ENCODE data around the gene FBLN5.
A peak's percentile ranks its signal among the peaks of the same experiment; 100 is the strongest.
"Not testable (repeated sequence)": the region's sequence is repeated elsewhere in the genome, so short reads cannot be mapped to it uniquely, and the experiment has no call there.

The FBLN5 gene

GRCh38 chr14:91866061-91866460, 81.4 kb downstream of the FBLN5 start:
- peak; percentile 73 for DNase-seq (ENCODE audit: low spot score)

GRCh38 chr14:91862417-91862816, 85.1 kb downstream of the FBLN5 start:
- no peak for DNase-seq (ENCODE audit: low spot score)

- DNase-seq (ENCODE audit: low spot score): no peak
These were observed 86.4 kb downstream of the FBLN5 start for GRCh38 chr14:91861091-91861490.

- DNase-seq (ENCODE audit: low spot score): no peak
These were observed 87.3 kb downstream of the FBLN5 start for GRCh38 chr14:91860238-91860637.

- DNase-seq (ENCODE audit: low spot score): peak; percentile 63
These were observed 88.8 kb downstream of the FBLN5 start for GRCh38 chr14:91858536-91859275.

GRCh38 chr14:91857614-91858013, 89.9 kb downstream of the FBLN5 start:
- no peak for DNase-seq (ENCODE audit: low spot score)

- DNase-seq (ENCODE audit: low spot score): no peak
These were observed 93.1 kb downstream of the FBLN5 start for GRCh38 chr14:91854327-91854934.

GRCh38 chr14:91851563-91851962, 95.9 kb downstream of the FBLN5 start:
- no peak for DNase-seq (ENCODE audit: low spot score)

- no peak for DNase-seq (ENCODE audit: low spot score)
These were observed 98.9 kb downstream of the FBLN5 start for GRCh38 chr14:91848504-91849001.

- no peak for DNase-seq (ENCODE audit: low spot score)
These were observed 99.8 kb downstream of the FBLN5 start for GRCh38 chr14:91847693-91848092.

GRCh38 chr14:91845652-91846051, 101.8 kb downstream of the FBLN5 start:
- no peak for DNase-seq (ENCODE audit: low spot score)

- DNase-seq (ENCODE audit: low spot score): not testable (repeated sequence)
These were observed 102.4 kb downstream of the FBLN5 start for GRCh38 chr14:91845056-91845455.

GRCh38 chr14:91844029-91844428, 103.5 kb downstream of the FBLN5 start:
- DNase-seq (ENCODE audit: low spot score): no peak

GRCh38 chr14:91843437-91843836, 104.1 kb downstream of the FBLN5 start:
- no peak for DNase-seq (ENCODE audit: low spot score)

GRCh38 chr14:91841065-91841464, 106.4 kb downstream of the FBLN5 start:
- DNase-seq (ENCODE audit: low spot score): no peak

GRCh38 chr14:91839749-91840148, 107.7 kb downstream of the FBLN5 start:
- no peak for DNase-seq (ENCODE audit: low spot score)

GRCh38 chr14:91837076-91837475, 110.4 kb downstream of the FBLN5 start:
- DNase-seq (ENCODE audit: low spot score): no peak

- peak; percentile 82 for DNase-seq (ENCODE audit: low spot score)
These were observed 111.3 kb downstream of the FBLN5 start for GRCh38 chr14:91835920-91836843.

GRCh38 chr14:91835197-91835919, 112.1 kb downstream of the FBLN5 start:
- DNase-seq (ENCODE audit: low spot score): peak; percentile 17

GRCh38 chr14:91834571-91834970, 112.9 kb downstream of the FBLN5 start:
- DNase-seq (ENCODE audit: low spot score): no peak

GRCh38 chr14:91831337-91831736, 116.2 kb downstream of the FBLN5 start:
- DNase-seq (ENCODE audit: low spot score): no peak

- no peak for DNase-seq (ENCODE audit: low spot score)
These were observed 116.7 kb downstream of the FBLN5 start for GRCh38 chr14:91830777-91831176.

Data from activated CD4-positive, alpha-beta T cell treated with anti-CD3 and anti-CD28 coated beads, Interleukin-2, Interleukin-4, amounts not matched to agents 100 ng/mL and 50 ng/mL, durations not matched to agents 16 hours and 8 hours (primary cell).